Measurements from ENCODE around the gene PLPP7.

PLPP7 gene

DNA sequence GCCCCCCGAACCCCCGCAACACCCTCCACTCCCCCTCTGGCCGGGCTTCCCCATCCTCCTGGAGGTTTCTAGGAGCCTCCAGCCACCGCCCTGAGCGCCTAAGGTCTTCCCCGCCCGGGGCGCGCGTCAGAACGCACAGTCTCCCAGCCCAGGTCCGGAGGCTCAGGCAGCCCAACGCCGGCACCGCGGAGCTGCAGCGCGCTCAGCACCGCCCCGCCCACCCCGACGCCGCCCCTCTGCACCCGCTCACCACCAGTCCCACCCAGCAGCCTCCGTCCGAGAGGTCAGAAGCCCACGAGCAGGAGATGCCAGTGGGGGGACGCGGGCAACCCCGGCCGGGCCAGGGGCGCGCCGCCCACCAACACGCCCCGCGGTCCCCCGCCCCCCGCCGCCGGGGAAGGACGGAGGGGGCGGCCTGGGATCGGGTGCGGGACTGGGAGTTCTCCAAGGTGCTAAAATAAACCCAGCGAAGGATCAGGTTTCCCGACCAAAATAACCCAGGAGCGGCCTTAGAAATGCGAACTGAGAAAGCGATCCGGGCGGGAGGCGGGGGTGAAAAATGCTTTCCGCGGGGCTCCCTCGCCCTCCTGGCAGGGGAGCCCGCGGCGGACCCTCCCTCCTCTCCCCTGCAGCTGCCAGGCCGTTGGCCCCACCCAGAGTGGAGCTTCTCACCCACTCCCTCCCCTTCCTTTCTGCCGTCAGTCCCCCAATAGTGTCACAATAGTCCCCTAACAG is 6.7 kb upstream of the PLPP7 start:
- no peak overlapping the region for H3K4me3 ChIP-seq (ENCODE audit: low read depth, low read length)
- no peak for TF ChIP-seq CTCF (IDR thresholded peaks at IDR 0.05; ENCODE audit: low read depth, low read length, missing control alignments)
- DNase-seq (ENCODE audit: low read depth): no peak

DNA sequence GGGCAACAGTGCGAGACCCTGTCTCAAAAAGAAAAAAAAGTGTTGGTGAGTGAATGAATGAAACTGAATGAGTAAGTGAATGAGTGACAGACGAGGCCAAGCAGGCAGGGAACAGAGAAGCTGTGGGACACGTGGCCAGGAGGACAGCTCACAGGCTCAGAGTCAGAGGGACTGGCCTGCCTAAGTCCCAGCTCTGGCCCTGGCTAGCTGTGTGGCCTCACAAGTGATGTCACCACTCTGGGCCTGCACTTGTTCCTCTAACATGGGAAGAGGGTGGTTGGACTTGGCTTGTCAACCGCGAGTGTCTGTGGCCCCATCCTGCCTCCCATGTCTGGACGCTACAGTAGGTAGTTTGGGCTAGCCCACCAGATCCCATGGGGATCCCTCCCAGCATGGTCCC is 4.7 kb upstream of the PLPP7 start:
- H3K4me3 ChIP-seq (ENCODE audit: low read depth, low read length): no peak overlapping the region
- no peak for DNase-seq (ENCODE audit: low read depth)
- TF ChIP-seq CTCF (IDR thresholded peaks at IDR 0.05; ENCODE audit: low read depth, low read length, missing control alignments): no peak

GRCh38 chr9:131287359-131287758 is 2.2 kb upstream of the PLPP7 start:
- DNase-seq (ENCODE audit: low read depth): no peak
- H3K4me3 ChIP-seq (ENCODE audit: low read depth, low read length): no peak overlapping the region
- TF ChIP-seq CTCF (IDR thresholded peaks at IDR 0.05; ENCODE audit: low read depth, low read length, missing control alignments): no peak

DNA sequence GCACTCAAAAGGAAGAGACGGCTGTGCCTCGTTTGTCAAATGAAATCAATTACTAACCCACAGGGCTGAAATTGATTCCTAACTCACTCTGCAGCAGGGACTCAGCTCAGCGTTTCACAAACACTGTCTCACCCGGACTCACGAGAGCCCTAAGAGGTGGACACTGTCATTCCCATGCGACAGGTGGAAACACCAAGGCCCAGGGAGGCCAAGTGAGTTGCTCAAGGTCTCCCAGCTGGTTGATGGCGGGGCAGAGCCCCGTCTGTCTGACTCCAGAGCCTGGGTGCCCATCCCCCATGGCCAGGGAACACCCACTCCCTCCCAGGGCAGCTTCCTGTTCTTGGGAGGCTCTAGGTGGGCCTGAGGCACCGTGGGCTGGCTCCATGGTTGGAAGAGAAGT is 1.3 kb upstream of the PLPP7 start:
- TF ChIP-seq CTCF (IDR thresholded peaks at IDR 0.05; ENCODE audit: low read depth, low read length, missing control alignments): no peak
- no peak for DNase-seq (ENCODE audit: low read depth)
- no peak overlapping the region for H3K4me3 ChIP-seq (ENCODE audit: low read depth, low read length)

DNA sequence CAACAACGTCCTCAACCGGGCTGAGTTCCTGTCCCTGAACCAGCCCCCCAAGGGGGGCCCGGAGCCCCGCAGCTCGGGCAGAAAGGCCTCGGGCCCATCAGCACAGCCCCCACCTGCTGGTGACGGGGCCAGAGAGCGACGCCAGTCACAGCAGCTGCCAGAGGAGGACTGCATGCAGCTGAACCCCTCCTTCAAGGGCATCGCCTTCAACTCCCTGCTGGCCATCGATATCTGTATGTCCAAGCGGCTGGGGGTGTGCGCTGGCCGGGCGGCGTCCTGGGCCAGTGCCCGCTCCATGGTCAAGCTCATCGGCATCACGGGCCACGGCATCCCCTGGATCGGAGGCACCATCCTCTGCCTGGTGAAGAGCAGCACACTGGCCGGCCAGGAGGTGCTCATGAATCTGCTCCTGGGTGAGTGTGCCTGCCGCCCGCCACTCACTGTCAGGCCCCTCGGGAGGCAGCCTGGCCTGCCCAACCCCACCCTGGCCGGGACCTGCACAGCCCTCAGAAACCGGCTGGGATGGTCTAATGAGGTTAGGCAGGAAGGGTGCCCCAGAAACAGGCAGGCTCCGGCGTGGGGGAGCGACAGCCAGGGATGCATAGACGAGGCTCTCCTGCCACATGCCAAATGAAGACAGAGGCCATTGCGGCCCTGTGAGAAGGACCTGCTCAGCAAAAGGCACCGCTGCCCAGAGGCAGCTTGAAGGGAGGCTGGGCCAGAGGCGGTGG is 678 bp downstream of the PLPP7 start:
- no peak for TF ChIP-seq CTCF (IDR thresholded peaks at IDR 0.05; ENCODE audit: low read depth, low read length, missing control alignments)
- H3K4me3 ChIP-seq (ENCODE audit: low read depth, low read length): no peak overlapping the region
- no peak for DNase-seq (ENCODE audit: low read depth)

- H3K4me3 ChIP-seq (ENCODE audit: low read depth, low read length): no peak overlapping the region
- DNase-seq (ENCODE audit: low read depth): no peak
- TF ChIP-seq CTCF (IDR thresholded peaks at IDR 0.05; ENCODE audit: low read depth, low read length, missing control alignments): no peak
Observed at GRCh38 chr9:131290767-131291370, 1.3 kb downstream of the PLPP7 start.

Data from GM12864 (cell line).